AG10803 (cell line): ENCODE measurements around the gene GRIK5.

Source experiments
- DNase-seq: peaks from one replicate; pipeline ENCODE4 v3.0.0; 2010; ENCODE audit warnings: low read depth
- H3K4me3 ChIP-seq: 2 replicates; pipeline ENCODE4 v1.5.1; 2011; ENCODE audit warnings: mild to moderate bottlenecking, low read length, control low read depth
- TF ChIP-seq, protein P1 (sequence below): conservative IDR thresholded peaks from 2 replicates; pipeline ENCODE4 v1.5.1; 2011; ENCODE audit warnings: mild to moderate bottlenecking, low read length, control low read depth, inconsistent platforms

GRIK5 gene

GRCh38 chr19:42090672-42091071, 20.7 kb upstream of the GRIK5 start:
- TF ChIP-seq, protein P1, sequence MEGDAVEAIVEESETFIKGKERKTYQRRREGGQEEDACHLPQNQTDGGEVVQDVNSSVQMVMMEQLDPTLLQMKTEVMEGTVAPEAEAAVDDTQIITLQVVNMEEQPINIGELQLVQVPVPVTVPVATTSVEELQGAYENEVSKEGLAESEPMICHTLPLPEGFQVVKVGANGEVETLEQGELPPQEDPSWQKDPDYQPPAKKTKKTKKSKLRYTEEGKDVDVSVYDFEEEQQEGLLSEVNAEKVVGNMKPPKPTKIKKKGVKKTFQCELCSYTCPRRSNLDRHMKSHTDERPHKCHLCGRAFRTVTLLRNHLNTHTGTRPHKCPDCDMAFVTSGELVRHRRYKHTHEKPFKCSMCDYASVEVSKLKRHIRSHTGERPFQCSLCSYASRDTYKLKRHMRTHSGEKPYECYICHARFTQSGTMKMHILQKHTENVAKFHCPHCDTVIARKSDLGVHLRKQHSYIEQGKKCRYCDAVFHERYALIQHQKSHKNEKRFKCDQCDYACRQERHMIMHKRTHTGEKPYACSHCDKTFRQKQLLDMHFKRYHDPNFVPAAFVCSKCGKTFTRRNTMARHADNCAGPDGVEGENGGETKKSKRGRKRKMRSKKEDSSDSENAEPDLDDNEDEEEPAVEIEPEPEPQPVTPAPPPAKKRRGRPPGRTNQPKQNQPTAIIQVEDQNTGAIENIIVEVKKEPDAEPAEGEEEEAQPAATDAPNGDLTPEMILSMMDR = no peak
- no peak overlapping the region for H3K4me3 ChIP-seq
- DNase-seq = no peak

- no peak overlapping the region for H3K4me3 ChIP-seq
- no peak for DNase-seq
- TF ChIP-seq, protein P1 = no peak
These were observed 19.8 kb upstream of the GRIK5 start for GRCh38 chr19:42089772-42090171.

- TF ChIP-seq, protein P1 = no peak
- no peak for DNase-seq
- H3K4me3 ChIP-seq = no peak overlapping the region
These were observed 19.3 kb upstream of the GRIK5 start for GRCh38 chr19:42089191-42089750.

DNA sequence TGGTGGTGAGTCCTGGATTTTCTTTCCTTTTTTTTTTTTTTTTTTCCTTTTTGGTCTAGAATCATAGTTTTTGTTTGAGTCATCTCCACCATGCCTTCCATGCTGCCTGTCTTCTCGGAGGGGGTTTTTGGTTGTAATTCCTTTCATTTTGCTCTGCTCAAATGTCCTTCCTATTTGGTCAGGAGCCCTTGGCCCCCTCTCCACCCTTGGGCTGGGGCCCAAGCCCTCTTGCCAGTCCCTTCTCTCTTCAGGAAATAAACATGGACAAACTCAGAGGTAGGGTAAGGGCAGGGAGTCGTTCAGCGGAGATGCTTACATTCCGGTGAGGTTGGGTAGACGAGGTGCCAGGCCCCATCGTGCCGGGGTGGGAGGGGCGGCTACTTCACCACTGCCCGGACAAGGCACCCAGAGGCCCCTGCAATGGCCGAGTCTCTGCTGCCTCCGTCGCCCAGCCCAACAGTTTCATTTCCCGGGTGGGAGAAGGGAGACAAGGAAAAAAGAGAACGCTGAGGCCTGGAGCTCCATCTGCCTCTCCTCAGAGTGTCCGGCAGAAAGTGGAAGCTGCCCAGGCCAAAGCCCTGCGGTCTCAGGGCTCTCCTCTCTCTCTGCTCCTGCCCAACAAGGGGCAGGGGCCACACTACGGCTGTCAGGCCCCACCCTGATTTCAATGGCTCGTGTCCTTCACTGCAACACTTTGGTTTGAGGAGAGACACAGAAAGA, 18.6 kb upstream of the GRIK5 start:
- peak; percentile 74 for DNase-seq
- no peak overlapping the region for H3K4me3 ChIP-seq
- TF ChIP-seq, protein P1 = no peak

- DNase-seq = no peak
- TF ChIP-seq, protein P1 = no peak
- H3K4me3 ChIP-seq = no peak overlapping the region
These were observed 17.0 kb upstream of the GRIK5 start for GRCh38 chr19:42086770-42087550.

GRCh38 chr19:42086188-42086736, 16.3 kb upstream of the GRIK5 start:
- H3K4me3 ChIP-seq = no peak overlapping the region
- no peak for DNase-seq
- TF ChIP-seq, protein P1 = no peak
